HG03571 (cell line): Measurements from ENCODE around the gene FAM131C.
"Not testable (repeated sequence)": the region's sequence is repeated elsewhere in the genome, so short reads cannot be mapped to it uniquely, and the experiment has no call there.

Experiments used
- ATAC-seq: cut with Tn5 transposase; IDR thresholded peaks from one replicate; pipeline ENCODE4 v1.9.1; 2021; ENCODE audit not compliant: unreplicated experiment

The FAM131C gene

DNA sequence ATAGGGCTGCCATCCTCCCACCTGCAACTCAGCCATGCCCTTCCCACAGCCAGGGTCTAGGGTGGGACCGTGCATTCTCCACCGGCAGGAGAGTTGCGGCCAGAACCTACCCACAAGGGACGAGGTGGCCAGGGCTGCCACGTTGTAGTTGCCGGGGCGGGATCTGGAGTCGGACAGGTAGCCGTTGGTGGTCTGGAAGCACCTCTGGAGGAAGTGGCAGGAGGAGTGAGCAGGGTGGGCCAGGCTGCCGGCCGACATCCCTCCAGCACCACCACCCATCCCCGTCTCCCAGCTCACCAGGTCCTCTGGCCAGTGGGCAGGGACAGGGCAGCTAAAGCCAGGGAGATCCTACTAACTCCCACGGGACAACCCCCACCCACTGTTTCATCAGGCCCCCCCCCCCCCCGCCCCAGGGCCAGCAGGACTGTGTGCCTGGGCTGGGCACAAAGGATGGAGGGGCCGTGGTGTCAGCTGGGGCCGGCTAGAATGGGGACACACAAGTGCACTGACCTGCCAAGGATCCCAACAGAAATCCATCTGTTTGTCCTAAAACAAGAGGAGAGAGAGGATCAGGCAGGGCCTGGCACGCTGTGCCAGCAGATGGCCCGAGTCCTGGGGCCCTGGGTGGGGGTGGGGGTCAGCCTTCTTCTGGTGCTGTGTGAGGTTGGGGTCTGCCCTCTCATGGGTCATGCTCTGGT is 11.3 kb downstream of the FAM131C start:
- not testable (repeated sequence) for ATAC-seq

DNA sequence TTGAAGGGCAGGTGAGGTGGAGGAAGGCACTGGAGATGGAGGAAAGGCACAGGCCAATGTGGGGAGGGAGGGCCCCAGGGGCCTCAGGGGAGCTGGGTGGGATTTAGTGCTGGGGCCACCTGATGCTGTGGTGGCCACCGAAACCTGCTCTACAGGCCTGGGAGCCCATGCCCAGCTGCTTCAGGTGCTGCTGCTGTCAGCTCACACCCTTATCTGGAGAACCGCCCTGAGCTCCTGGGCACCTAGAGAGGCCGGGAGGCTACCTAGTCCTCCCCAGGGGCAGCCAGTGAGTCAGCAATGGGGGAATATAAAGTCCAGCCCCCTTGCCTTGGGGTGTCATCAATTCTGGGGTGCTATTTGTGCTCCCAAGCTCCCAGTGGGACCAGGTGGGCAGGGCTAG is 12.2 kb downstream of the FAM131C start:
- ATAC-seq: no peak

DNA sequence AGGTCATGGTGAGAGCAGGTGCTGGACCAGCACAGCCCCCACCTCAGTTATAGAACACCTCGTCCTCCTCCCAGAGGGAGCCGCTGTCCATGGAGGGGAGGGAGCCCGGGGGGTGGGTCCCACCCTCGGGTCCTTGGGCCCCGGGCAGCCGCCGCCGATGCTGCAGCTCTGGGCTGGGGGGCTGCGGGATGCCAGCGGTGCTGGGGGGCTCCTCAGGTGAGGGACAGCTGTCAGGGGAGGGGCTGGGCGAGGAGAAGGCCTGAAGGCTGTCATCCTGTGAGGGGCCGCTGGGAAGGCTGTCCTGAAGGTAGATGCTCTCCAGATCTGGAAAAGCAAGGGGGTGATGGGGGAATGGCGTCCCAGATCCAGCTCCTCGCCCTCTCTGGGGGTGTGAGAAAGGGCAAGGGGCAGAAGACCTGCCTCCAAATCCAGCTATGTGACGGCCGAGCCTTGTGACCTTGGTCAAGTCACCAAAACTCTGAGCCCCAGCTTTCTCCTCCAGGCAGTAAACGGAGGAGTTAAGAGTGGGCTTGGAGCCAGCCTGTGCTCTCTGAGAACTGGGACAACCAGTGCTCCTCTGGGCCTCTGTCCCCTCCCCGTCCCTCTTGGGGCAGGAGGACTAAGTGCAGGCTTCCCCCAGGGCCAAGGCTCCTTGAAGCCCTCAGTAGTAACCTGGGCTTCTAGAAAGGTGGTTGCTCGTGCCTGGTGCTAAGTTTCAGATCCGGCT is 14.9 kb downstream of the FAM131C start:
- not testable (repeated sequence) for ATAC-seq

DNA sequence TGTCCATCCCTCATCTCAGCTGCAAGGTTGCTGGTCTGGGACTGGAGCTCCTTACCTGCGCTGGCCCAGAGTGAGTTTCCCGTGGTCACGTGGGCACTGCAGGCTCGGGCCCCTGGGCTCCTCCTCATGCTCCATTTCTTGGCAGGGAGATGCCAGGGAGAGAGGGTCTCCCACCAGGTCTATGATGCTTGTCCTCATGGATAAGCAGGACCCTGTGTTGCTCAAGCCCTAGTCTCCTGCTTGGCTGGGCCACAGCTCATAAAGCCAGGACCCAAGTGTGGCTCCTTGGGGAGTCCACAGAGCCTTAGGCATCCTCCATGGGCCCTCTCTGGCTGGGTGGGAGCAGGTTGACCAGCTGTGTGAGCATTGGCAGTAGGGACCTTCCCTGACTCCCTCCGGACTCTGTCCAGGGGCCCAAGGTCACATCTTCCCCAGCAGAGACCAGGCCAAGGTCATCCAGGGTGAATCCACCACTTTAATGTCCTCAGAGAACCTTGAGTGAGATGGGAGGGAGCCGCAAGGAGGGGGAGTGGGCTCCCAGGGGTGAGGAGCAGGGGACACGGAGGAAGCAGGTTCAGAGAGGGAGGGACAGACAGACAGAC is 16.0 kb downstream of the FAM131C start:
- ATAC-seq: not testable (repeated sequence)

DNA sequence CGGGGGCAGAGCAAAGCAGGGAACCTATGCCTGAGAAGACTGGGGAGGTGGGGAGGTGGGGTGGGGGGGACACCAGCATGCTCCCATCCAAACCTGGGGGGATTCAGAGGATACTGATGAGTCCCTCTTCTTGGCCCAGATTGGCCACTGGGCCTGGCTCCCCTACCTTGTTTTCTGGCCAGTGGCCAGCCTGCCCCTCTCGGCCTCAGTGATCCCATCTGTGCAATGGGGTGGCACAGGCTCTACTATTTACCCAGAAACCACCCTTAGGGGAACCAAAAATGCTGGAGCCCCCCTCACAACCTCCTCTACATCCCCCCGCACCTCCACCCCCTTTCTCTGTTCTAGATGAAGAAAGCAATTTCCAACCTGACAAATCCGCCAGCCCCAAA is 16.9 kb downstream of the FAM131C start:
- ATAC-seq: not testable (repeated sequence)

DNA sequence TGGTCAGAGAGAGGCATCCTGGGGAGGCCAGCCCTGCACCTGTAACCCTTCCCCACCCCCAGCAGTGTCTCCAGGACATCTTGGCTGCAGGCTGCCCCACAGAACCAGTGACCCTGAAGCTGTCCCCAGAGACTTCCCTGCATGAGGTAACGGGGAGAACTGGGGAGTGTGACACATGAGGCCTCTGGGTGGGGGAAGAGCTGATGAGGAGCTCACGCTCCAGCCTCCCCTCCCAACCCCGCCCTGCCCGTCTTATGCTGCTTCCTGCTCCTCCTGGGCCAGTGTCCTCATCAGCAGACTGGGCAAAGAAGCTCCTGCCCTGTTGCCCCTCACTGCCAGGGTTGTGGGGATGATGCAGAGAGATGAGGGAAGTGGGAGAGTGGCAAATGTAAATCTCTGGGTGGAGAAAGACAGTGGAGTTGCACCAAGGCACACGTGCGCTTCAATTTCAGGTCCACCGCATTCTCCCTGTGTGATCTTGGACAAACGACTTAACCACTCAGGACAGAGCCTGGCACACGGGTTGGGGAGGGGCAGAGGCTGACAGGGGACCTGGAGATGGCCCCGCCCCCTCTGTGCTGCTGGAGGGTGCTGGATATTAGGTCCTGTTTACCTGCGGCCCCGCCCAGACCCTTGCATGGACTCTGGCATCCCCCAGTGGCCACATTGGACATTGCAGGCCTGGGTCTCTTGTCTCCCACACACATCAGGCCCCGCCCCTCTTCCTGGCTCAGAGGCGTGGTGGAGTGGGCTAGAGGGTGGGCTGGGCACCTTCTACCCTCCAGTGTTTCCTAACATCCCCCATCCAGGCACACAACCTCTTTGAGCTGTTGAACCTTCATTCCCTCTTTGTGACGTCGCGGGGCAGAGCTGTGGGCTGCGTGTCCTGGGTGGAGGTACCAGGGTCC is 17.6 kb downstream of the FAM131C start:
- no peak for ATAC-seq

- ATAC-seq: no peak
These were observed 18.6 kb downstream of the FAM131C start for GRCh38 chr1:16054598-16055540.

- no peak for ATAC-seq
These were observed 19.5 kb downstream of the FAM131C start for GRCh38 chr1:16053781-16054502.

DNA sequence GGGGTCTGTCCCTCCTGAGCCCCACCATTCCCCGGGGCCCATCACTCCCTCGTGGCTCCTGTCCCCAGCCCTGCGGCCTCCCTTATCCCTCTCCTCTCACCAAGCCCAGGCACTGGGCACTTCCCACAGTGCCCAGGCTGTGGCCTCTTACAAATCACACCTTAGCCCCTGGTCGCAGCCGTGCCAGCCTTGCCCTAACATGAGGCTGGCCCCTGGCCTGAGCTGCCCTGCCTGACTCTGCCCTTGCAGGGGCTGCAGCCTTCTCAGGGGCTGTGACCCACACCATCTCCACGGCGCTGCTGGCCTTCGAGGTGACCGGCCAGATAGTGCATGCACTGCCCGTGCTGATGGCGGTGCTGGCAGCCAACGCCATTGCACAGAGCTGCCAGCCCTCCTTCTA is 21.5 kb downstream of the FAM131C start:
- not testable (repeated sequence) for ATAC-seq

GRCh38 chr1:16051039-16051438 is 22.4 kb downstream of the FAM131C start:
- no peak for ATAC-seq

GRCh38 chr1:16050328-16050727 is 23.1 kb downstream of the FAM131C start:
- no peak for ATAC-seq

GRCh38 chr1:16048573-16049189 is 24.8 kb downstream of the FAM131C start:
- ATAC-seq: no peak

- no peak for ATAC-seq
These were observed 25.5 kb downstream of the FAM131C start for GRCh38 chr1:16047791-16048475.

GRCh38 chr1:16046842-16047241 is 26.6 kb downstream of the FAM131C start:
- no peak for ATAC-seq

DNA sequence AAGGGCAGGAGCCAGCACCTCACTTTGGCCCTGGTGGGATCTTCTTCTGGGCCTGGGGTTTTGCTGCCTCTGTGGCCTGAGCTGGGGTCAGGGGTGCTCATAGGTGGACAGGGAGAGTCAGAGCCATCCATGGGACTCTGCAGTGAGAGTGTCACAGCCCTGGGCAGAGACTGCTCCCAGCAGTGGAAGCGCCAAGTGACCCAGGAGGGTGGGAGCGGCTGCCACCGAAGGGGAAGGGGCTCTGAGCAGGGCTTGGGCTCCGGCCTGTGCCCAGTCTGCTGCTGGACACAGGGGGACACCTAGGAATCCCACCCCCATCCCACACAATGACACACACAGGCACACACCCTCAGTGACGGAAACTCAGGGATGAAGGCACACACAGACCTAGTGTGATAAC is 29.5 kb downstream of the FAM131C start:
- no peak for ATAC-seq

- no peak for ATAC-seq
These were observed 29.9 kb downstream of the FAM131C start, which contains the start of gene CLCNKB for GRCh38 chr1:16043521-16043920. TSS of gene CLCNKB (plus strand) at chr1:16043782. CDS start at chr1:16044493, 711 bp downstream.

DNA sequence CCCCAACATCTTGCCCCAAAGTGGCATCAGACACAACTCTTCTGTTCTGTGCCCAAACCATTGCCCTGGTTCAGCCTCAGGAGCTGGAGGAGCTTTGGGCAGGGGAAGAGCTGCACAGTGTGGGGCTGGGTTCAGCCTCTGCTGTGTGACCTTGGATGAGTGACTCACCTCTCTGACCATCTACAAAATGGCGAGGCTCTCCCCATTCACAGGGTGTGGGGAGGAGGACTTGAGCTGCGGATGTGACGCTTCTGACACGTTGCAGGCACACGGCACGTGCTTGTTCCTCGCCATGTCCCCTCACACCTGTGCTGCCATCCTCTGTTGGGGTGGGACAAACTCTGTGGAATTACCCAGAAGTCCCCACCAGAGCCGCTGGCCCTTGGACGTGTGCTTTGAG is 30.8 kb downstream of the FAM131C start:
- not testable (repeated sequence) for ATAC-seq

- ATAC-seq: no peak
These were observed 31.4 kb downstream of the FAM131C start for GRCh38 chr1:16042096-16042495.
